NT2/D1 (cell line): Measurements from ENCODE around the gene HOXA4.

Source experiments
- DNase-seq: peaks from one replicate; pipeline ENCODE4 v3.0.0-alpha.2; 2011; ENCODE audit warnings: low read depth, low spot score
- H3K27me3 ChIP-seq: 2 replicates; pipeline ENCODE4 v1.6.0; 2011; ENCODE audit warnings: mild to moderate bottlenecking; ENCODE audit not compliant: insufficient read length, insufficient read depth
- H3K36me3 ChIP-seq: 2 replicates; pipeline ENCODE4 v1.6.1; 2011; ENCODE audit warnings: mild to moderate bottlenecking, low read length, mixed read lengths; ENCODE audit not compliant: insufficient read depth, insufficient read length
- H3K4me1 ChIP-seq: 2 replicates; pipeline ENCODE4 v1.5.1; 2011; ENCODE audit not compliant: insufficient read depth, insufficient read length
- H3K4me3 ChIP-seq: 2 replicates; pipeline ENCODE4 v1.5.1; 2011; ENCODE audit warnings: low read depth; ENCODE audit not compliant: insufficient read length
- H3K9ac ChIP-seq: 2 replicates; pipeline ENCODE4 v1.6.0; 2011; ENCODE audit warnings: low read depth; ENCODE audit not compliant: insufficient read length
- H3K9me3 ChIP-seq: 2 replicates; pipeline ENCODE4 v1.5.1; 2011; ENCODE audit warnings: mild to moderate bottlenecking, low read length; ENCODE audit not compliant: insufficient read depth
- SUZ12 ChIP-seq: IDR thresholded peaks from 2 replicates; pipeline ENCODE4 v1.6.1; 2011; ENCODE audit not compliant: insufficient read length, insufficient read depth; ENCODE audit errors: extremely low read depth
- YY1 ChIP-seq: IDR thresholded peaks from 2 replicates; pipeline ENCODE4 v1.6.1; 2011; ENCODE audit not compliant: insufficient read length, insufficient read depth
- ZNF274 ChIP-seq: IDR thresholded peaks from 2 replicates; pipeline ENCODE4 v1.6.1; 2011; ENCODE audit warnings: mild to moderate bottlenecking, low read depth, low read length

The HOXA4 gene

GRCh38 chr7:27158436-27159265 lies 28.1 kb upstream of the HOXA4 start:
- no peak for TF ChIP-seq YY1
- TF ChIP-seq SUZ12: no peak
- TF ChIP-seq ZNF274: no peak
- H3K4me1 ChIP-seq: peaks cover 3% of the 10 kb centered on the region
- no peak overlapping the region for H3K9ac ChIP-seq
- DNase-seq: no peak
- no peaks in the 10 kb centered on the region for H3K36me3 ChIP-seq
- no peak overlapping the region for H3K4me3 ChIP-seq
- H3K9me3 ChIP-seq: peaks cover 10% of the 10 kb centered on the region
- H3K27me3 ChIP-seq: peaks cover 100% of the 10 kb centered on the region

GRCh38 chr7:27157702-27158431 lies 27.3 kb upstream of the HOXA4 start:
- H3K4me3 ChIP-seq: no peak overlapping the region
- H3K27me3 ChIP-seq: peaks cover 100% of the 10 kb centered on the region
- no peak for DNase-seq
- peaks cover 10% of the 10 kb centered on the region for H3K9me3 ChIP-seq
- TF ChIP-seq SUZ12 (no peak), YY1 (no peak), ZNF274 (no peak)
- no peaks in the 10 kb centered on the region for H3K36me3 ChIP-seq
- no peak overlapping the region for H3K9ac ChIP-seq
- peaks cover 3% of the 10 kb centered on the region for H3K4me1 ChIP-seq

GRCh38 chr7:27156916-27157701 lies 26.6 kb upstream of the HOXA4 start:
- peaks cover 10% of the 10 kb centered on the region for H3K9me3 ChIP-seq
- H3K4me3 ChIP-seq: no peak overlapping the region
- no peaks in the 10 kb centered on the region for H3K36me3 ChIP-seq
- H3K4me1 ChIP-seq: peaks cover 3% of the 10 kb centered on the region
- DNase-seq: no peak
- no peak overlapping the region for H3K9ac ChIP-seq
- peaks cover 100% of the 10 kb centered on the region for H3K27me3 ChIP-seq
- TF ChIP-seq ZNF274 (no peak), SUZ12 (no peak), YY1 (no peak)

- Histone ChIP-seq H3K36me3 (no peaks in the 10 kb centered on the region), H3K27me3 (peaks cover 100% of the 10 kb centered on the region), H3K9ac (peak within 1 kb of the TSS; percentile 47), H3K9me3 (peaks cover 10% of the 10 kb centered on the region), H3K4me1 (peaks cover 3% of the 10 kb centered on the region), H3K4me3 (peak within 1 kb of the TSS; percentile 47)
- peak; percentile 56 for DNase-seq
- TF ChIP-seq SUZ12 (no peak), YY1 (no peak), ZNF274 (no peak)
Measured at GRCh38 chr7:27156508-27156898, 25.9 kb upstream of the HOXA4 start, which contains the start of gene HOXA7. TSS of gene HOXA7 (minus strand) at chr7:27156675. CDS start at chr7:27156545, 130 bp downstream.

- H3K4me1 ChIP-seq: peaks cover 6% of the 10 kb centered on the region
- peaks cover 10% of the 10 kb centered on the region for H3K9me3 ChIP-seq
- peak overlapping the region; percentile 47 for H3K4me3 ChIP-seq
- no peaks in the 10 kb centered on the region for H3K36me3 ChIP-seq
- H3K27me3 ChIP-seq: peaks cover 100% of the 10 kb centered on the region
- H3K9ac ChIP-seq: peak overlapping the region; percentile 47
- no peak for DNase-seq
- TF ChIP-seq YY1: no peak
- no peak for TF ChIP-seq ZNF274
- no peak for TF ChIP-seq SUZ12
Measured at GRCh38 chr7:27155816-27156507, 25.4 kb upstream of the HOXA4 start.

GRCh38 chr7:27154901-27155815 lies 24.6 kb upstream of the HOXA4 start:
- no peak overlapping the region for H3K9ac ChIP-seq
- peaks cover 100% of the 10 kb centered on the region for H3K27me3 ChIP-seq
- peaks cover 3% of the 10 kb centered on the region for H3K4me1 ChIP-seq

More at GRCh38 chr7:27154901-27155815, 24.6 kb upstream of the HOXA4 start:
- no peak for DNase-seq
- Histone ChIP-seq H3K4me3 (no peak overlapping the region), H3K36me3 (no peaks in the 10 kb centered on the region), H3K9me3 (peaks cover 10% of the 10 kb centered on the region)
- TF ChIP-seq SUZ12: no peak
- no peak for TF ChIP-seq ZNF274
- TF ChIP-seq YY1: no peak
